A673 (cell line): Measurements from ENCODE around the gene WNK1. TPM values are rescaled to one million over a fixed set of nuclear protein-coding genes. Genes with fewer than 3 reads are reported as not detected.

Experiments
- BruUV-seq: library from RNA; stranded (reverse); fragments of 400-500 nt; replicated peaks from 2 replicates; lab custom pipeline; 2021; lab: Mats Ljungman, UMichigan
- CTCF ChIA-PET: fragments of 300-600 bp; sonication (Branson Sonifier 250); formaldehyde crosslinking; loops from one replicate; lab custom pipeline; 2022; ENCODE audit warnings: antibody characterized with exemption; lab: Charles Lee
- POLR2A ChIA-PET: fragments of 300-600 bp; sonication (Branson Sonifier 250); formaldehyde crosslinking; loops from one replicate; lab custom pipeline; 2022; ENCODE audit warnings: antibody characterized with exemption; ENCODE audit not compliant: low non-redundant PET; lab: Charles Lee
- DNase-seq: peaks from one replicate; pipeline ENCODE4 v3.0.0-alpha.2; 2015; ENCODE audit warnings: low spot score
- H3K27ac ChIP-seq: fragments of 200-600 bp; sonication (generic); 2 replicates; pipeline ENCODE4 v1.5.1; 2016; ENCODE audit warnings: mixed run types, low read depth, mild to moderate bottlenecking, mixed read lengths, antibody characterized with exemption, low read length; ENCODE audit not compliant: poor library complexity, severe bottlenecking
- H3K27me3 ChIP-seq: fragments of 200-600 bp; sonication (generic); replicated peaks from 2 replicates; pipeline ENCODE4 v1.6.1; 2017; ENCODE audit warnings: mixed run types, low read depth, mild to moderate bottlenecking, mixed read lengths, antibody characterized with exemption, low read length; ENCODE audit not compliant: insufficient read depth, poor library complexity
- H3K36me3 ChIP-seq: fragments of 200-600 bp; sonication (generic); 2 replicates; pipeline ENCODE4 v1.6.1; 2016; ENCODE audit warnings: mixed run types, mild to moderate bottlenecking, mixed read lengths, antibody characterized with exemption, low read length; ENCODE audit not compliant: insufficient read depth, poor library complexity, severe bottlenecking
- H3K4me1 ChIP-seq: fragments of 200-600 bp; sonication (generic); 2 replicates; pipeline ENCODE4 v1.6.1; 2017; ENCODE audit warnings: mixed run types, mild to moderate bottlenecking, mixed read lengths, antibody characterized with exemption, low read length; ENCODE audit not compliant: insufficient read depth, poor library complexity, severe bottlenecking
- H3K4me3 ChIP-seq: fragments of 200-600 bp; sonication (generic); 2 replicates; pipeline ENCODE4 v1.5.1; 2016; ENCODE audit warnings: low read depth, mixed run types, mild to moderate bottlenecking, mixed read lengths, low read length; ENCODE audit not compliant: poor library complexity, severe bottlenecking
- H3K9me3 ChIP-seq: fragments of 200-600 bp; sonication (generic); 2 replicates; pipeline ENCODE4 v1.6.1; 2016; ENCODE audit warnings: mixed run types, low read depth, mild to moderate bottlenecking, mixed read lengths, antibody characterized with exemption, low read length; ENCODE audit not compliant: poor library complexity, severe bottlenecking
- EZH2 ChIP-seq: fragments of 200-600 bp; sonication (generic); IDR thresholded peaks from 2 replicates; pipeline ENCODE4 v1.6.1; 2017; ENCODE audit warnings: borderline replicate concordance, low read depth, mild to moderate bottlenecking, mixed read lengths, antibody characterized with exemption, low read length; ENCODE audit not compliant: poor library complexity, severe bottlenecking
- intact Hi-C: fragments of 100-400 bp; cut with micrococcal nuclease; formaldehyde crosslinking; loops from one replicate; pipeline ENCODE4 v1.10.0; 2022; ENCODE audit not compliant: unreplicated experiment
- total RNA-seq: library from RNA; stranded (reverse); gene quantifications from 2 replicates; pipeline ENCODE4 v1.2.3, GENCODE V29; 2021
- TF ChIP-seq, protein P1 (sequence below): fragments of 300-800, 200-600 bp; sonication (generic); conservative IDR thresholded peaks from 2 replicates; pipeline ENCODE4 v1.5.1; 2017; ENCODE audit warnings: low read depth, mild to moderate bottlenecking, antibody characterized with exemption, low read length, moderate library complexity, mixed read lengths

Gene WNK1
- total RNA-seq, 1 experiment from 2014 or later = 161 TPM

DNA sequence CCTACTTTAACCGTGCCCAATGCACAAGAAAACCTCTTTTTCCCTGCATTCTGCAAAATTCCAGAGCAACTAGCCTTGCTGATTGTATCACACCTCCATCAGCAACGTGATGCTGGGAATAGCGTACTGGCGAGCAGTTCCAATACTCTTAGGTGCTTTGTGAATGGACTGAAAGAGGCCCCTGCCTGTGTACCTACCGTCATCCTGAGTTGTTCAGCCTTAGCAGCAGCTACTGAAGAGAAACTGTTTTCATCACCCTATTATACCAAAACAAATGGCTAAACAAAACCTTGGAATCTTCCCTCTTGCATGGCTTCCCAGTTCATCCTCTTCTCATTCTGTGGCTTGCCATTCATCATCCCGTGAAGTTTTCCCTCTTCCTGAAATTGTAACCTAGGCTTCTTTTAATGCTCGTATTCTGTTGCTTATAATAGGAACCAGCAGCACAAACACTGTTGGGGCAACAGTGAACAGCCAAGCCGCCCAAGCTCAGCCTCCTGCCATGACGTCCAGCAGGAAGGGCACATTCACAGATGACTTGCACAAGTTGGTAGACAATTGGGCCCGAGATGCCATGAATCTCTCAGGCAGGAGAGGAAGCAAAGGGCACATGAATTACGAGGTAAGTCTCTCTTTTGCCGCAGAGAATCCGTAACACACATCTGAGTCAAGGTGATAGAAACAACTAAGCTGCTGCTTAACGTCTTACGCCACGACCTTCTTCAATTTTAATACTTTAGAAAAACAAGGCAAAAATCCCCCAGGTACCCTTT, 155.2 kb downstream of the WNK1 start:
- H3K27ac ChIP-seq = peak overlapping the region; percentile 10
- no TSS peak for BruUV-seq
- no peaks in the 10 kb centered on the region for H3K27me3 ChIP-seq
- H3K9me3 ChIP-seq = no peaks in the 10 kb centered on the region
- no peak overlapping the region for H3K4me3 ChIP-seq
- ChIA-PET CTCF (no interaction called here), POLR2A (no interaction called here)
- TF ChIP-seq, protein P1, sequence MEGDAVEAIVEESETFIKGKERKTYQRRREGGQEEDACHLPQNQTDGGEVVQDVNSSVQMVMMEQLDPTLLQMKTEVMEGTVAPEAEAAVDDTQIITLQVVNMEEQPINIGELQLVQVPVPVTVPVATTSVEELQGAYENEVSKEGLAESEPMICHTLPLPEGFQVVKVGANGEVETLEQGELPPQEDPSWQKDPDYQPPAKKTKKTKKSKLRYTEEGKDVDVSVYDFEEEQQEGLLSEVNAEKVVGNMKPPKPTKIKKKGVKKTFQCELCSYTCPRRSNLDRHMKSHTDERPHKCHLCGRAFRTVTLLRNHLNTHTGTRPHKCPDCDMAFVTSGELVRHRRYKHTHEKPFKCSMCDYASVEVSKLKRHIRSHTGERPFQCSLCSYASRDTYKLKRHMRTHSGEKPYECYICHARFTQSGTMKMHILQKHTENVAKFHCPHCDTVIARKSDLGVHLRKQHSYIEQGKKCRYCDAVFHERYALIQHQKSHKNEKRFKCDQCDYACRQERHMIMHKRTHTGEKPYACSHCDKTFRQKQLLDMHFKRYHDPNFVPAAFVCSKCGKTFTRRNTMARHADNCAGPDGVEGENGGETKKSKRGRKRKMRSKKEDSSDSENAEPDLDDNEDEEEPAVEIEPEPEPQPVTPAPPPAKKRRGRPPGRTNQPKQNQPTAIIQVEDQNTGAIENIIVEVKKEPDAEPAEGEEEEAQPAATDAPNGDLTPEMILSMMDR = no peak
- no peak for TF ChIP-seq EZH2
- DNase-seq = no peak
- peaks cover 22% of the 10 kb centered on the region for H3K4me1 ChIP-seq
- H3K36me3 ChIP-seq = peaks cover 71% of the 10 kb centered on the region
- intact Hi-C loops = no loop called here

DNA sequence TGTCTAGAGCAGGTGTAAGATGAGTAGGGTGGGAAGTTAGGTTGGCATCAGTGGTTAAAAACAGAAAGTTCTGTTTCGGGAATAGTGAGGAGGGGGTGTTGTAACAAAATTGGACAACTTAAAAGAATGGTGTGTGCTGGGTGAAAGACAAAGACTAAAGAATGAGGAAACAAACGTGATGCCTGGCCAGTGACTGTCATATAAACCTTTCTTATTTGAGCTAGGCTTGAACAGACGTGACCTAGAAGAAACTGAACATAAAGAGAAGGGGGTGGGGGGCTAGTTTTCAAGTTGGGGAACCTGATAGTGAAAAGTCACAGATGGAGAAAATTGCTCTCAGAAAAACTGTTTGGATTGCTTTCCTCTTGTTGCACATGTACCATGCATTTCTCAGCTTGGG, 157.5 kb downstream of the WNK1 start:
- BruUV-seq = no TSS peak
- TF ChIP-seq, protein P1 = no peak
- no peak for TF ChIP-seq EZH2
- no peak overlapping the region for H3K4me3 ChIP-seq
- no peak overlapping the region for H3K27ac ChIP-seq
- DNase-seq = no peak
- no peaks in the 10 kb centered on the region for H3K27me3 ChIP-seq
- intact Hi-C loops = no loop called here
- H3K4me1 ChIP-seq = no peaks in the 10 kb centered on the region
- ChIA-PET CTCF (no interaction called here), POLR2A (no interaction called here)
- H3K36me3 ChIP-seq = peaks cover 83% of the 10 kb centered on the region
- H3K9me3 ChIP-seq = no peaks in the 10 kb centered on the region

DNA sequence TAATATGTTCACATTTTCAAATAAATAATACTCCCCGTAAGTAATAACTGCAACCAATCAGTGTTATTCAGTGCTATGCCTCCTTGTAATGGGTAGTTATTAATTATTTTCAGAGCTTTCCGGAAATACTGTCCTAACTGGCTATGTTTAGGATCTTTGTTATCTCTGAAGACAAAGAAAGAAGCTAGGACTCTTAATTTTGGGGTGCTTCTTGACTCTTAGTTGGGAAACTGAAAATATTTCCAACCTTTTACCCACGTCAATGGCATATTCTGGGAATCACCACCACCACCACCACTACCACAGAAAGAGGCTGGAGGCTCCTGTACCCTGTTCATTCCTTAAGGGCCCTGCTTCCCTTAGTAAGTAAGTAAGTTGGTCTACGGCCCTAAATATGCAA, 158.0 kb downstream of the WNK1 start:
- H3K9me3 ChIP-seq = no peaks in the 10 kb centered on the region
- no peak for DNase-seq
- TF ChIP-seq, protein P1 = no peak
- no peak for TF ChIP-seq EZH2
- no peak overlapping the region for H3K4me3 ChIP-seq
- ChIA-PET POLR2A (interaction anchor here (0.6 kb wide), 1 partner anchor 139 kb away, joined by 3 read pairs; no protein-coding TSS in a partner anchor), CTCF (no interaction called here)
- intact Hi-C loops = no loop called here
- H3K36me3 ChIP-seq = peaks cover 84% of the 10 kb centered on the region
- no peaks in the 10 kb centered on the region for H3K27me3 ChIP-seq
- H3K27ac ChIP-seq = peak overlapping the region; percentile 15
- no peaks in the 10 kb centered on the region for H3K4me1 ChIP-seq
- BruUV-seq = no TSS peak
